K562 (cell line): ENCODE results near the gene HSF2. TPM values are rescaled to one million over a fixed set of nuclear protein-coding genes. Genes with fewer than 3 reads are reported as not detected.

ENCODE experiments used
- CHD1 ChIP-seq: fragments of 200-600 bp; sonication (generic); IDR thresholded peaks from one replicate; pipeline ENCODE4 v1.6.1; 2012; ENCODE audit warnings: mild to moderate bottlenecking, moderate library complexity, low read length, inconsistent platforms
- CHD7 ChIP-seq: fragments of 200-600 bp; sonication (generic); IDR thresholded peaks from one replicate; pipeline ENCODE4 v1.6.1; 2012; ENCODE audit warnings: mild to moderate bottlenecking, low read depth, low read length, inconsistent platforms
- E2F6 ChIP-seq, 2 experiments: IDR thresholded peaks; 2 replicates each; pipeline ENCODE4 v1.6.1; 2011; ENCODE audit warnings: borderline replicate concordance in 1 of 2, control low read depth in 1 of 2, low read depth in 1 of 2, low read length in 1 of 2, mild to moderate bottlenecking in 1 of 2, mixed read lengths in 1 of 2, moderate library complexity in 1 of 2; ENCODE audit not compliant: insufficient read depth in 1 of 2, insufficient read length in 1 of 2, poor library complexity in 1 of 2, severe bottlenecking in 1 of 2; ENCODE audit errors: extremely low read depth in 1 of 2
- EWSR1 ChIP-seq: fragments of 450-650 bp; IDR thresholded peaks from 2 replicates; pipeline ENCODE4 v1.6.1; 2018; ENCODE audit warnings: borderline replicate concordance, mild to moderate bottlenecking, low read depth, moderate library complexity; ENCODE audit not compliant: partially characterized antibody
- GABPB1 ChIP-seq: sonication (generic); formaldehyde crosslinking; IDR thresholded peaks from 2 replicates; pipeline ENCODE4 v1.8.0; 2022; ENCODE audit warnings: mild to moderate bottlenecking, missing genetic modification reagents
- PCBP1 ChIP-seq: fragments of 200-400 bp; formaldehyde crosslinking; IDR thresholded peaks from 2 replicates; pipeline ENCODE4 v1.6.1; 2018; ENCODE audit warnings: mild to moderate bottlenecking, low read depth, low read length; ENCODE audit not compliant: poor library complexity, severe bottlenecking
- SMARCA4 ChIP-seq: fragments of 450-650 bp; IDR thresholded peaks from 2 replicates; pipeline ENCODE4 v1.6.1; 2016
- SP2 ChIP-seq: IDR thresholded peaks from 2 replicates; pipeline ENCODE4 v1.6.1; 2011; ENCODE audit warnings: mild to moderate bottlenecking, low read depth, low read length, moderate library complexity; ENCODE audit not compliant: poor library complexity, severe bottlenecking; ENCODE audit errors: extremely low read depth
- SRF ChIP-seq, 2 experiments: fragments of 250-450, 450-650 bp in 1 of 2; sonication (Bioruptor Pico) in 1 of 2; sonication (generic) in 1 of 2; formaldehyde crosslinking; IDR thresholded peaks; 2 replicates each; pipeline versions ENCODE4 v1.5.0 to v1.5.1; 2020 to 2022; ENCODE audit warnings: mild to moderate bottlenecking in 1 of 2, missing genetic modification reagents in 1 of 2
- ZNF12 ChIP-seq: sonication (generic); formaldehyde crosslinking; IDR thresholded peaks from 2 replicates; pipeline ENCODE4 v1.4.0; 2020; ENCODE audit warnings: mild to moderate bottlenecking, missing genetic modification reagents
- ZNF174 ChIP-seq: fragments of 250-450 bp; sonication (Bioruptor Pico); IDR thresholded peaks from 2 replicates; pipeline ENCODE4 v1.4.0; 2020; ENCODE audit warnings: mild to moderate bottlenecking
- ZNF449 ChIP-seq: fragments of 250-450 bp; sonication (Bioruptor Pico); IDR thresholded peaks from 2 replicates; pipeline ENCODE4 v1.8.0; 2022; ENCODE audit warnings: moderate library complexity, mild to moderate bottlenecking, inconsistent platforms
- polyA plus RNA-seq, 8 experiments: library from polyadenylated mRNA; depleted of rRNA in 4 of 8; stranded (reverse) in 5 of 8; unstranded in 3 of 8; fragments of >200 nt; fragmentation: Nextera tagmentation in 2 of 8; fragmentation: Illumina TruSeq in 1 of 8; extraction: Ambion mirVana in 2 of 8; extraction: Trizol in 1 of 8; gene quantifications; 2 replicates each; pipeline versions ENCODE4 v1.2.1 to v1.2.3, GENCODE V29; 2011 to 2014; ENCODE audit warnings: inconsistent platforms in 1 of 8, missing spikeins in 1 of 8
- total RNA-seq, 7 experiments: library from RNA; depleted of rRNA in 6 of 7; stranded (reverse); fragments of >200 nt in 6 of 7; fragmentation: Illumina TruSeq in 2 of 7; extraction: Trizol in 2 of 7; gene quantifications; 2 replicates each; pipeline versions ENCODE4 v1.2.1 to v1.2.3, GENCODE V29; 2011 to 2021; ENCODE audit warnings: low replicate concordance in 1 of 7

The HSF2 gene
- total and polyA plus RNA-seq, 9 of the 15 experiments (the other 6 are each of a cell fraction or from before 2014, with no cell fraction given) = 19.1 to 73.1 (median 29.2) TPM

GRCh38 chr6:122399348-122400120 is at the start of gene HSF2 (continued):
- TF ChIP-seq CHD7 (no peak), GABPB1 (CRISPR knock-in tag) (no peak), SMARCA4 (no peak), PCBP1 (no peak), CHD1 (no peak), ZNF174 (CRISPR knock-in tag) (no peak), ZNF449 (no peak), SP2 (peak; percentile 74), ZNF12 (CRISPR knock-in tag) (0 out of 2 replicates have a peak, but pooled peaks have one; percentile 65), E2F6 (IDR thresholded peaks at IDR 0.05; ENCODE audit: borderline replicate concordance in 1 of 2, extremely low read depth in 1 of 2, insufficient read depth in 1 of 2, insufficient read length in 1 of 2, low read depth in 1 of 2, low read length in 1 of 2, poor library complexity in 1 of 2, severe bottlenecking in 1 of 2) (peak; percentile 84 to 96), SRF (CRISPR knock-in tag; IDR thresholded peaks at IDR 0.05) (no peak), EWSR1 (no peak)
